ENCODE data around the gene BHMT.

Gene BHMT

GRCh38 chr5:79181419-79182022 lies 69.9 kb downstream of the BHMT start:
- H3K9me3 Mint-ChIP-seq = no peaks in the 10 kb centered on the region
- H3K4me1 Mint-ChIP-seq (ENCODE audit: low read depth) = no peaks in the 10 kb centered on the region
- no peak overlapping the region for H3K4me3 Mint-ChIP-seq
- no peak overlapping the region for H3K27ac Mint-ChIP-seq
- no peaks in the 10 kb centered on the region for H3K27me3 Mint-ChIP-seq
- H3K36me3 Mint-ChIP-seq (ENCODE audit: low read depth) = no peaks in the 10 kb centered on the region
- no peak for DNase-seq

Data from activated T-cell treated with anti-CD3 and anti-CD28 coated beads, Interleukin-2, amount 50 U/mL, for 24 hours (primary cell).